Spleen (tissue), 13 donors: ENCODE data around the gene PSMD2. TPM values are rescaled to one million over a fixed set of nuclear protein-coding genes. Genes with fewer than 3 reads are reported as not detected.
A peak's percentile ranks its signal among the peaks of the same experiment; 100 is the strongest.

Experiments used
- DNase-seq: peaks from one replicate; pipeline ENCODE4 v3.0.0-alpha.2; 2020
- H3K27ac ChIP-seq, 8 donors: fragments of 200-600 bp; sonication (generic) in 7 of 8; 1 replicate in 4 of 8; 2 replicates in 4 of 8; pipeline versions ENCODE4 v1.5.0 to v1.8.0; 2016 to 2021; ENCODE audit warnings: inconsistent platforms in 4 of 8, mild to moderate bottlenecking in 4 of 8, moderate library complexity in 1 of 8
- H3K27me3 ChIP-seq, 7 donors: fragments of 200-600 bp; sonication (generic) in 6 of 7; replicated peaks in 1 of 7; 1 replicate in 4 of 7; 2 replicates in 3 of 7; pipeline versions ENCODE4 v1.5.0 to v1.8.0; 2016 to 2021; ENCODE audit warnings: inconsistent platforms in 3 of 7, mild to moderate bottlenecking in 1 of 7
- H3K36me3 ChIP-seq, 6 donors: fragments of 200-600 bp; sonication (generic) in 5 of 6; 1 replicate in 4 of 6; 2 replicates in 2 of 6; pipeline versions ENCODE4 v1.5.0 to v1.8.0; 2016 to 2021; ENCODE audit warnings: inconsistent platforms in 2 of 6
- H3K4me1 ChIP-seq, 6 donors: fragments of 200-600 bp; sonication (generic) in 5 of 6; 1 replicate in 3 of 6; 2 replicates in 3 of 6; pipeline versions ENCODE4 v1.5.0 to v1.8.0; 2016 to 2021; ENCODE audit warnings: inconsistent platforms in 3 of 6
- H3K4me3 ChIP-seq, 8 donors: fragments of 200-600 bp; sonication (generic) in 7 of 8; 1 replicate in 4 of 8; 2 replicates in 4 of 8; pipeline versions ENCODE4 v1.5.0 to v1.8.0; 2016 to 2021; ENCODE audit warnings: inconsistent platforms in 4 of 8, mild to moderate bottlenecking in 4 of 8, moderate library complexity in 2 of 8
- H3K9me3 ChIP-seq, 8 donors: fragments of 200-600 bp; sonication (generic) in 7 of 8; 1 replicate in 4 of 8; 2 replicates in 4 of 8; pipeline versions ENCODE4 v1.5.0 to v1.8.0; 2016 to 2021; ENCODE audit warnings: inconsistent platforms in 4 of 8
- CTCF ChIP-seq, 11 experiments: fragments of 200-600 bp in 7 of 11; fragments of 450-650 bp in 4 of 11; sonication (generic) in 4 of 11; IDR thresholded peaks in 8 of 11; conservative IDR thresholded peaks in 3 of 11; 1 replicate in 7 of 11; 2 replicates in 4 of 11; pipeline versions ENCODE4 v1.4.0 to v1.8.0; 2016 to 2021; ENCODE audit warnings: antibody characterized with exemption in 11 of 11, inconsistent platforms in 4 of 11, mild to moderate bottlenecking in 1 of 11
- POLR2A ChIP-seq, 3 donors: fragments of 450-650 bp; IDR thresholded peaks; one replicate each; pipeline ENCODE4 v1.5.1; 2017; ENCODE audit warnings: antibody characterized with exemption in 3 of 3, mild to moderate bottlenecking in 1 of 3
- POLR2AphosphoS5 ChIP-seq, 3 donors: sonication (generic); formaldehyde crosslinking; IDR thresholded peaks; one replicate each; pipeline ENCODE4 v1.5.1; 2017; ENCODE audit warnings: antibody characterized with exemption in 3 of 3
- WGBS, 5 donors: extraction: QIAGEN DNeasy Blood & Tissue Kit in 3 of 5; methylation state at CpG; one replicate each; pipeline versions ENCODE4 v1.1.5 to v1.1.7; 2013 to 2018; 5-methylcytosine and 5-hydroxymethylcytosine counted together
- intact Hi-C: fragments of 100-400 bp; cut with DNase I; formaldehyde crosslinking; loops from one replicate; pipeline ENCODE4 v1.15.0; 2023; ENCODE audit warnings: low total_unique reads
- long read RNA-seq, 2 donors: transcript quantifications; one replicate each; lab custom pipeline, GENCODE V29; 2026
- polyA plus RNA-seq, 3 donors: library from polyadenylated mRNA; stranded (reverse); fragments of 200-250 nt; gene quantifications; one replicate each; pipeline ENCODE4 v1.2.1, GENCODE V29; 2013
- total RNA-seq, 7 donors: library from RNA; depleted of rRNA in 3 of 7; stranded (reverse); fragments of >200 nt in 3 of 7; fragmentation: NEBNext Ultra II Directional in 4 of 7; extraction: Animal tissue kit (Norgen Biotek cat#: 25700) in 4 of 7; gene quantifications; one replicate each; pipeline versions ENCODE4 v1.1.0 to v1.2.1, GENCODE V29; 2016 to 2021
- donor health status: healthy with polysubstance abuse.
- donor health status: DM: no; HTN: no; CAD: no; lungs with moderate emphysema.
- donor health status: DM: no; HTN: no; CAD: no.
- donor health status: Bipolar disorder and iron deficiency.
- donor health status: healthy.
- donor health status: DM: no; HTN: no; CAD: no.
- donor health status: DM: yes; HTN: yes; CAD: no.

Gene PSMD2
- total RNA-seq (100 to 1,000 TPM; 130 to 191 (median 142) TPM), polyA plus RNA-seq (10 to 100 TPM; 53.8 to 94.7 (median 62.4) TPM)
- long read RNA-seq, donor 1, transcript PSMD2-201 (21 exons, 3,449 nt), result major isoform, 12 of 30 reads
- long read RNA-seq, donor 1, partial matches to known transcripts, result 14 of 30 reads
- long read RNA-seq, donor 1, other reads (novel, unspliced or antisense), result 0 of 30 reads
- long read RNA-seq, donor 2, transcript PSMD2-201 (21 exons, 3,449 nt), result major isoform, 17 of 30 reads
- long read RNA-seq, donor 2, partial matches to known transcripts, result 12 of 30 reads
- long read RNA-seq, donor 2, other reads (novel, unspliced or antisense), result 0 of 30 reads

- H3K4me1 ChIP-seq, result peaks cover 14 to 41% (median 26%) of the 10 kb centered on the region in 6 donors
- no peaks in the 10 kb centered on the region for H3K27me3 ChIP-seq
- TF ChIP-seq CTCF (IDR thresholded peaks at IDR 0.05 in 8 of 11, conservative IDR thresholded peaks at IDR 0.05 in 3 of 11) (peak in 2 of 11 experiments; percentile 16 to 28), POLR2A (IDR thresholded peaks at IDR 0.05) (peak in 2 of 3 donors; percentile 41 to 71), POLR2AphosphoS5 (IDR thresholded peaks at IDR 0.05) (peak; percentile 92 to 96 (median 93))
- intact Hi-C loops, result no loop called here
- DNase-seq, result peak; percentile 99
- 0 to 1% (median 0%) methylated on average over 31 to 78 of the region's 78 CpGs for WGBS, 5 donors
- peak within 1 kb of the TSS; percentile 58 to 99 (median 88) for H3K4me3 ChIP-seq
- peaks cover 10 to 40% (median 36%) of the 10 kb centered on the region in 6 donors for H3K36me3 ChIP-seq
- peak within 1 kb of the TSS; percentile 69 to 92 (median 88) for H3K27ac ChIP-seq
- H3K9me3 ChIP-seq, result no peaks in the 10 kb centered on the region
Observed at GRCh38 chr3:184298759-184299487, at the start of gene PSMD2. Gene PSMD2 (plus strand): TSS chr3:184299241. CDS start chr3:184299267, 26 bp downstream.

GRCh38 chr3:184249412-184250166 is 49.5 kb upstream of the PSMD2 start, which contains the start of gene EEF1AKMT4:
Gene EEF1AKMT4 (plus strand): TSS chr3:184249672. CDS start chr3:184249695, 23 bp downstream.
- H3K9me3 ChIP-seq, result no peaks in the 10 kb centered on the region
- H3K4me1 ChIP-seq, result peaks cover 4 to 44% (median 26%) of the 10 kb centered on the region in 6 donors
- no peaks in the 10 kb centered on the region for H3K27me3 ChIP-seq
- WGBS, 5 donors, result 0% methylated on average over 50 to 54 of the region's 54 CpGs
- intact Hi-C loops, result loop anchor here (10.0 kb wide), 2 partner anchors 95 to 365 kb away; partner anchors contain the start of genes DVL3 and PARL
- peaks cover 0 to 16% (median 11%) of the 10 kb centered on the region in 6 donors for H3K36me3 ChIP-seq
- TF ChIP-seq POLR2AphosphoS5 (IDR thresholded peaks at IDR 0.05), result peak; percentile 66 to 81 (median 81)
- peak in 7 of 11 experiments; percentile 35 to 62 (median 47) for TF ChIP-seq CTCF (IDR thresholded peaks at IDR 0.05 in 8 of 11, conservative IDR thresholded peaks at IDR 0.05 in 3 of 11)
- no peak for TF ChIP-seq POLR2A (IDR thresholded peaks at IDR 0.05)
- H3K27ac ChIP-seq, result peak within 1 kb of the TSS; percentile 73 to 93 (median 86)
- DNase-seq, result peak; percentile 98
- H3K4me3 ChIP-seq, result peak within 1 kb of the TSS; percentile 79 to 100 (median 96)

- peak overlapping the region in 7 of 8 donors; percentile 0 to 93 (median 87) for H3K27ac ChIP-seq
- intact Hi-C loops, result loop anchor here (10.0 kb wide), 1 partner anchor 365 kb away; the partner anchor contains the start of gene PARL
- H3K36me3 ChIP-seq, result peaks cover 0 to 9% (median 4%) of the 10 kb centered on the region in 6 donors
- H3K27me3 ChIP-seq, result no peaks in the 10 kb centered on the region
- peaks cover 4 to 44% (median 26%) of the 10 kb centered on the region in 6 donors for H3K4me1 ChIP-seq
- WGBS, 5 donors, result 14% methylated on average over 20 of the region's 20 CpGs
- peak; percentile 93 for DNase-seq
- TF ChIP-seq CTCF (IDR thresholded peaks at IDR 0.05 in 8 of 11, conservative IDR thresholded peaks at IDR 0.05 in 3 of 11), result peak; percentile 68 to 98 (median 91)
- TF ChIP-seq POLR2A (IDR thresholded peaks at IDR 0.05), result no peak
- TF ChIP-seq POLR2AphosphoS5 (IDR thresholded peaks at IDR 0.05), result no peak
- H3K9me3 ChIP-seq, result no peaks in the 10 kb centered on the region
- H3K4me3 ChIP-seq, result peak overlapping the region; percentile 79 to 100 (median 96)
Observed at GRCh38 chr3:184250167-184250828, 48.7 kb upstream of the PSMD2 start.
